Measurements from ENCODE around the gene PRMT9. TPM values are rescaled to one million over a fixed set of nuclear protein-coding genes. Genes with fewer than 3 reads are reported as not detected.

Gene PRMT9
- total and polyA plus RNA-seq, 10 of the 15 experiments (the other 5 are each of a cell fraction or from before 2014, with no cell fraction given) = 4.1 to 11.8 (median 7.6) TPM

DNA sequence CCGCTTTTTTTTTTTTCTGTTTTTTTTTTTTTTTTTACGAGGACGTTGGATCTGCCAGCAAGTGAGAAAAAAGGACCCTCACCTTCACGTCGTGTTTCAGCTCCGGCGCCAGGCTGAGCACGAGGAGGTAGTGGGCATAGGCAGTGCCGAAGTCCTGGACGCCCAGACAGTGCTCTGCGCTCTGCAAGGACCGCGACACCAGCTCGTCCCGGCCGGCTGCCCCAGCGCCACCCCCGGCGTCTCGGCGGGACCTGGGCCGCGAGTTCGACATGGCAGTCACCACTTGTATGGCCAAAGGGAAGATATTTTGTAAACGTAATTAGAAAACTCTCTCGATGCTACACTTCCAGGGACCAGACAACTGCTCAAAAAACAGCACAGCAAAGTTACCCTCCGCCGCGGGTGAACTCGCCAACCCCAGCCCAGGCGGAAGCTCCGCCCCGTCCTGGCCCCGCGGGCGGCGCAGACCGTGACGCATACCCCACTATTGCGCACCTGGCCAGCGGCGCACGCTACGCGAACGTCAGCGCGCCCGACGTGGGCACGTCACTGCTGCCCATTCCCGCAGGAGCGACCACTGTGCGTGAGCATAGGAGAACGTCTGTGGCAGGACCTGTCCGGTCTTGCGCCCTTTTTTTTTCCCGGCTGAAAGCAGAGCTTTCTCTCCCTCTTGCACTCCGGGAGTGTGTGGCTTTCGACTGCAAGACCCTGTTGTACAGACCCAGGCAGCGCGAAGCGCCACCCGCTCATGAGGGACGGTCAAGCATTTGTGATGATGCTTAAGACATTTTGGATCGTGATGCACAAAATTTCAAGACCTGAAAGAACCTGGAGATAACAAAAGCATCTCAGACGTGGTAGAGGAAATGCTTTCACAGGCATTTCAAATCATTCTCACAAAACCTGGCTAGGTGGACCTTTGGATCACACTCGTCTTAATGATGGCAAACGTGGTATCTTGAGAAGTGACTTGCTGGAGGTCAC, at the start of gene PRMT9 (continued):
- TF ChIP-seq, protein P1, sequence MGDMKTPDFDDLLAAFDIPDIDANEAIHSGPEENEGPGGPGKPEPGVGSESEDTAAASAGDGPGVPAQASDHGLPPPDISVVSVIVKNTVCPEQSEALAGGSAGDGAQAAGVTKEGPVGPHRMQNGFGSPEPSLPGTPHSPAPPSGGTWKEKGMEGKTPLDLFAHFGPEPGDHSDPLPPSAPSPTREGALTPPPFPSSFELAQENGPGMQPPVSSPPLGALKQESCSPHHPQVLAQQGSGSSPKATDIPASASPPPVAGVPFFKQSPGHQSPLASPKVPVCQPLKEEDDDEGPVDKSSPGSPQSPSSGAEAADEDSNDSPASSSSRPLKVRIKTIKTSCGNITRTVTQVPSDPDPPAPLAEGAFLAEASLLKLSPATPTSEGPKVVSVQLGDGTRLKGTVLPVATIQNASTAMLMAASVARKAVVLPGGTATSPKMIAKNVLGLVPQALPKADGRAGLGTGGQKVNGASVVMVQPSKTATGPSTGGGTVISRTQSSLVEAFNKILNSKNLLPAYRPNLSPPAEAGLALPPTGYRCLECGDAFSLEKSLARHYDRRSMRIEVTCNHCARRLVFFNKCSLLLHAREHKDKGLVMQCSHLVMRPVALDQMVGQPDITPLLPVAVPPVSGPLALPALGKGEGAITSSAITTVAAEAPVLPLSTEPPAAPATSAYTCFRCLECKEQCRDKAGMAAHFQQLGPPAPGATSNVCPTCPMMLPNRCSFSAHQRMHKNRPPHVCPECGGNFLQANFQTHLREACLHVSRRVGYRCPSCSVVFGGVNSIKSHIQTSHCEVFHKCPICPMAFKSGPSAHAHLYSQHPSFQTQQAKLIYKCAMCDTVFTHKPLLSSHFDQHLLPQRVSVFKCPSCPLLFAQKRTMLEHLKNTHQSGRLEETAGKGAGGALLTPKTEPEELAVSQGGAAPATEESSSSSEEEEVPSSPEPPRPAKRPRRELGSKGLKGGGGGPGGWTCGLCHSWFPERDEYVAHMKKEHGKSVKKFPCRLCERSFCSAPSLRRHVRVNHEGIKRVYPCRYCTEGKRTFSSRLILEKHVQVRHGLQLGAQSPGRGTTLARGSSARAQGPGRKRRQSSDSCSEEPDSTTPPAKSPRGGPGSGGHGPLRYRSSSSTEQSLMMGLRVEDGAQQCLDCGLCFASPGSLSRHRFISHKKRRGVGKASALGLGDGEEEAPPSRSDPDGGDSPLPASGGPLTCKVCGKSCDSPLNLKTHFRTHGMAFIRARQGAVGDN (IDR thresholded peaks at IDR 0.05) = peak; percentile 100
- TF ChIP-seq POLR2AphosphoS5 (IDR thresholded peaks at IDR 0.05; ENCODE audit: low read length) (peak; percentile 94), YY1 (IDR thresholded peaks at IDR 0.05; ENCODE audit: low read depth, low read length) (0 out of 2 replicates have a peak, but pooled peaks have one; percentile 12), BRCA1 (IDR thresholded peaks at IDR 0.05; ENCODE audit: low read depth, low read length) (no peak), JUND (IDR thresholded peaks at IDR 0.05; ENCODE audit: low read depth, low read length) (no peak), SUPT20H (IDR thresholded peaks at IDR 0.05; ENCODE audit: borderline replicate concordance, control insufficient read depth, low read depth, low read length) (no peak)
- TF ChIP-seq, protein P2, sequence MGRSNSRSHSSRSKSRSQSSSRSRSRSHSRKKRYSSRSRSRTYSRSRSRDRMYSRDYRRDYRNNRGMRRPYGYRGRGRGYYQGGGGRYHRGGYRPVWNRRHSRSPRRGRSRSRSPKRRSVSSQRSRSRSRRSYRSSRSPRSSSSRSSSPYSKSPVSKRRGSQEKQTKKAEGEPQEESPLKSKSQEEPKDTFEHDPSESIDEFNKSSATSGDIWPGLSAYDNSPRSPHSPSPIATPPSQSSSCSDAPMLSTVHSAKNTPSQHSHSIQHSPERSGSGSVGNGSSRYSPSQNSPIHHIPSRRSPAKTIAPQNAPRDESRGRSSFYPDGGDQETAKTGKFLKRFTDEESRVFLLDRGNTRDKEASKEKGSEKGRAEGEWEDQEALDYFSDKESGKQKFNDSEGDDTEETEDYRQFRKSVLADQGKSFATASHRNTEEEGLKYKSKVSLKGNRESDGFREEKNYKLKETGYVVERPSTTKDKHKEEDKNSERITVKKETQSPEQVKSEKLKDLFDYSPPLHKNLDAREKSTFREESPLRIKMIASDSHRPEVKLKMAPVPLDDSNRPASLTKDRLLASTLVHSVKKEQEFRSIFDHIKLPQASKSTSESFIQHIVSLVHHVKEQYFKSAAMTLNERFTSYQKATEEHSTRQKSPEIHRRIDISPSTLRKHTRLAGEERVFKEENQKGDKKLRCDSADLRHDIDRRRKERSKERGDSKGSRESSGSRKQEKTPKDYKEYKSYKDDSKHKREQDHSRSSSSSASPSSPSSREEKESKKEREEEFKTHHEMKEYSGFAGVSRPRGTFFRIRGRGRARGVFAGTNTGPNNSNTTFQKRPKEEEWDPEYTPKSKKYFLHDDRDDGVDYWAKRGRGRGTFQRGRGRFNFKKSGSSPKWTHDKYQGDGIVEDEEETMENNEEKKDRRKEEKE (IDR thresholded peaks at IDR 0.05) = no peak
- TF ChIP-seq, protein P3, sequence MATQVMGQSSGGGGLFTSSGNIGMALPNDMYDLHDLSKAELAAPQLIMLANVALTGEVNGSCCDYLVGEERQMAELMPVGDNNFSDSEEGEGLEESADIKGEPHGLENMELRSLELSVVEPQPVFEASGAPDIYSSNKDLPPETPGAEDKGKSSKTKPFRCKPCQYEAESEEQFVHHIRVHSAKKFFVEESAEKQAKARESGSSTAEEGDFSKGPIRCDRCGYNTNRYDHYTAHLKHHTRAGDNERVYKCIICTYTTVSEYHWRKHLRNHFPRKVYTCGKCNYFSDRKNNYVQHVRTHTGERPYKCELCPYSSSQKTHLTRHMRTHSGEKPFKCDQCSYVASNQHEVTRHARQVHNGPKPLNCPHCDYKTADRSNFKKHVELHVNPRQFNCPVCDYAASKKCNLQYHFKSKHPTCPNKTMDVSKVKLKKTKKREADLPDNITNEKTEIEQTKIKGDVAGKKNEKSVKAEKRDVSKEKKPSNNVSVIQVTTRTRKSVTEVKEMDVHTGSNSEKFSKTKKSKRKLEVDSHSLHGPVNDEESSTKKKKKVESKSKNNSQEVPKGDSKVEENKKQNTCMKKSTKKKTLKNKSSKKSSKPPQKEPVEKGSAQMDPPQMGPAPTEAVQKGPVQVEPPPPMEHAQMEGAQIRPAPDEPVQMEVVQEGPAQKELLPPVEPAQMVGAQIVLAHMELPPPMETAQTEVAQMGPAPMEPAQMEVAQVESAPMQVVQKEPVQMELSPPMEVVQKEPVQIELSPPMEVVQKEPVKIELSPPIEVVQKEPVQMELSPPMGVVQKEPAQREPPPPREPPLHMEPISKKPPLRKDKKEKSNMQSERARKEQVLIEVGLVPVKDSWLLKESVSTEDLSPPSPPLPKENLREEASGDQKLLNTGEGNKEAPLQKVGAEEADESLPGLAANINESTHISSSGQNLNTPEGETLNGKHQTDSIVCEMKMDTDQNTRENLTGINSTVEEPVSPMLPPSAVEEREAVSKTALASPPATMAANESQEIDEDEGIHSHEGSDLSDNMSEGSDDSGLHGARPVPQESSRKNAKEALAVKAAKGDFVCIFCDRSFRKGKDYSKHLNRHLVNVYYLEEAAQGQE (IDR thresholded peaks at IDR 0.05; ENCODE audit: low read depth, low read length) = peak; percentile 37; the same call in 1 of the 2 replicates

Data from GM12878 (cell line).